BE2C (cell line): ENCODE measurements around the gene JPH2.

ENCODE experiments used
- DNase-seq: peaks from one replicate; pipeline ENCODE4 v3.0.0-alpha.2; 2020
- H3K27me3 ChIP-seq: fragments of 250-450 bp; sonication (Bioruptor Pico); 2 replicates; pipeline ENCODE4 v1.5.1; 2020; ENCODE audit warnings: mild to moderate bottlenecking
- H3K36me3 ChIP-seq: fragments of 250-450 bp; sonication (Bioruptor Pico); 2 replicates; pipeline ENCODE4 v1.5.1; 2020; ENCODE audit warnings: mild to moderate bottlenecking
- H3K4me1 ChIP-seq: fragments of 250-450 bp; sonication (Bioruptor Pico); 2 replicates; pipeline ENCODE4 v1.5.1; 2020
- H3K4me3 ChIP-seq: 2 replicates; pipeline ENCODE4 v1.5.1; 2011; ENCODE audit warnings: low read depth, low read length
- H3K9me3 ChIP-seq: fragments of 250-450 bp; sonication (Bioruptor Pico); 2 replicates; pipeline ENCODE4 v1.5.1; 2020
- CTCF ChIP-seq: IDR thresholded peaks from 2 replicates; pipeline ENCODE4 v1.5.1; 2012; ENCODE audit warnings: mild to moderate bottlenecking, low read depth, low read length

JPH2 gene

DNA sequence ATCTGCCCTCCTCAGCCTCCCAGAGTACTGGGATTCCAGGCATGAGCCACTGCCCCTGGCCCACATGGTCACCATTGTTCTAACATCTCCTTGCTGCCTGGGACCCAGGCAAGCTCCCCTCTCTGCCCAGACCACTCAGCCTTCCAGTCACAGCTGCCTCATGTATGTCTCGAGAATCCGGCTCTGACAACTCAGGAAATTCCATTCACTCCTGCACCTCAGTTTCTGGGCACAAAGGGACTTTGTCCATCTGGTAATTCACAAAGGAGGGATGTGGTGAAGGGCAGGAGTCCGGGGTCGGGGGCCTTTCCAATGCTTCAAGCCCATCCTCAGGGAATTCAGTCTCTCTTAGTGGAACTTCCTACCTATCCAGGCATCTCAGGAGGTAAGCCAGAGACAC is 40.7 kb downstream of the JPH2 start:
- no peaks in the 10 kb centered on the region for H3K36me3 ChIP-seq
- no peaks in the 10 kb centered on the region for H3K4me1 ChIP-seq
- H3K9me3 ChIP-seq, result no peaks in the 10 kb centered on the region
- TF ChIP-seq CTCF, result no peak
- H3K27me3 ChIP-seq, result no peaks in the 10 kb centered on the region; the same call in 1 of the 2 replicates
- H3K4me3 ChIP-seq, result no peak overlapping the region
- DNase-seq, result no peak

GRCh38 chr20:44145131-44145775 is 41.7 kb downstream of the JPH2 start:
- Histone ChIP-seq H3K27me3 (no peaks in the 10 kb centered on the region; the same call in 1 of the 2 replicates), H3K4me1 (no peaks in the 10 kb centered on the region), H3K9me3 (no peaks in the 10 kb centered on the region), H3K36me3 (no peaks in the 10 kb centered on the region), H3K4me3 (no peak overlapping the region)
- no peak for TF ChIP-seq CTCF
- no peak for DNase-seq

GRCh38 chr20:44143936-44144335 is 43.1 kb downstream of the JPH2 start:
- Histone ChIP-seq H3K27me3 (no peaks in the 10 kb centered on the region; the same call in 1 of the 2 replicates), H3K4me3 (no peak overlapping the region), H3K4me1 (no peaks in the 10 kb centered on the region), H3K9me3 (no peaks in the 10 kb centered on the region), H3K36me3 (no peaks in the 10 kb centered on the region)
- no peak for TF ChIP-seq CTCF
- no peak for DNase-seq

DNA sequence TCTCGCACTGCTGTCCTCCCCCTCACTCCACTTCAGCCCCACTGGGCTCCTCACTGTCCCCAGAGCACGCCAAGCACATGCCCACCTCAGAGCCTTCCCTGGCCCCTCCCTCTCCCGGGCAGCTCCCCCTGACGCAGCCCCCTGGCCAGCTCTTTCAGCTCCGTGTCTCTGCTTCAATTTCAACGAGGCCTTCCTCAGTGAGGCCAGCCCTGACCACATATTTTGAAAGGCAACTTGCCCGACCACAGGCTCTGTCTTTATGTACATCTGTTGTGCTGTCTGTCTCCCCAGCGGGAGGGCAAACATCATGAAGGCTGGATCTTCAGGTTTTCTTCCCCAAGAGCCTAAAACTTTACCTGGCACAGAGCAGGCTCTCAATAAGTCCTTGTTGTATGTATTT is 44.6 kb downstream of the JPH2 start:
- Histone ChIP-seq H3K27me3 (no peaks in the 10 kb centered on the region; the same call in 1 of the 2 replicates), H3K4me3 (no peak overlapping the region), H3K36me3 (no peaks in the 10 kb centered on the region), H3K4me1 (no peaks in the 10 kb centered on the region), H3K9me3 (no peaks in the 10 kb centered on the region)
- DNase-seq, result no peak
- TF ChIP-seq CTCF, result no peak

GRCh38 chr20:44141873-44142272 is 45.1 kb downstream of the JPH2 start:
- no peak for DNase-seq
- H3K4me3 ChIP-seq, result no peak overlapping the region
- no peaks in the 10 kb centered on the region for H3K4me1 ChIP-seq
- TF ChIP-seq CTCF, result no peak
- H3K27me3 ChIP-seq, result no peaks in the 10 kb centered on the region; the same call in 1 of the 2 replicates
- H3K9me3 ChIP-seq, result no peaks in the 10 kb centered on the region
- H3K36me3 ChIP-seq, result no peaks in the 10 kb centered on the region

- no peak for DNase-seq
- no peaks in the 10 kb centered on the region for H3K4me1 ChIP-seq
- no peaks in the 10 kb centered on the region for H3K9me3 ChIP-seq
- H3K4me3 ChIP-seq, result no peak overlapping the region
- no peaks in the 10 kb centered on the region for H3K36me3 ChIP-seq
- no peaks in the 10 kb centered on the region; the same call in 1 of the 2 replicates for H3K27me3 ChIP-seq
- no peak for TF ChIP-seq CTCF
Observed at GRCh38 chr20:44138867-44139266, 48.1 kb downstream of the JPH2 start.
